ENCODE results near the gene SAP30BP. TPM values are rescaled to one million over a fixed set of nuclear protein-coding genes. Genes with fewer than 3 reads are reported as not detected.

Gene SAP30BP
- total RNA-seq, 4 donors from 2014 or later, result 54.0 to 85.1 (median 74.1) TPM

- DNase-seq (ENCODE audit: low spot score in 2 of 2), result no peak
- intact Hi-C loops (cut with DNase I; ENCODE audit: low total_unique reads), result loop anchor here (5.0 kb wide), 1 partner anchor 51 kb away; no protein-coding TSS in a partner anchor
- no peak overlapping the region for H3K4me3 ChIP-seq (ENCODE audit: low read depth, poor library complexity, severe bottlenecking)
- no peak for TF ChIP-seq POLR2A (IDR thresholded peaks at IDR 0.05)
- TF ChIP-seq CTCF (IDR thresholded peaks at IDR 0.05), result no peak
- WGBS, 2 donors, result 61 to 70% methylated on average over 6 of the region's 6 CpGs
Measured at GRCh38 chr17:75652934-75653549, 14.1 kb upstream of the SAP30BP start.

- intact Hi-C loops (cut with DNase I; ENCODE audit: low total_unique reads), result loop anchor here (5.0 kb wide), 1 partner anchor 52 kb away; no protein-coding TSS in a partner anchor
- DNase-seq (ENCODE audit: low spot score in 2 of 2), result no peak
- no peak overlapping the region for H3K4me3 ChIP-seq (ENCODE audit: low read depth, poor library complexity, severe bottlenecking)
- WGBS, 2 donors, result 16 to 17% methylated on average over 2 of the region's 2 CpGs
- TF ChIP-seq CTCF (IDR thresholded peaks at IDR 0.05), result no peak
- no peak for TF ChIP-seq POLR2A (IDR thresholded peaks at IDR 0.05)
Measured at GRCh38 chr17:75654176-75654575, 13.0 kb upstream of the SAP30BP start.

GRCh38 chr17:75658237-75658636 lies 8.9 kb upstream of the SAP30BP start:
- no peak overlapping the region for H3K4me3 ChIP-seq (ENCODE audit: low read depth, poor library complexity, severe bottlenecking)
- TF ChIP-seq POLR2A (IDR thresholded peaks at IDR 0.05), result no peak
- no peak for TF ChIP-seq CTCF (IDR thresholded peaks at IDR 0.05)
- intact Hi-C loops (cut with DNase I; ENCODE audit: low total_unique reads), result no loop called here
- DNase-seq (ENCODE audit: low spot score in 2 of 2), result no peak
- 73% methylated on average over 5 of the region's 5 CpGs for WGBS, 2 donors

- DNase-seq (ENCODE audit: low spot score in 2 of 2), result no peak
- no peak overlapping the region for H3K4me3 ChIP-seq (ENCODE audit: low read depth, poor library complexity, severe bottlenecking)
- intact Hi-C loops (cut with DNase I; ENCODE audit: low total_unique reads), result no loop called here
- TF ChIP-seq CTCF (IDR thresholded peaks at IDR 0.05), result no peak
- TF ChIP-seq POLR2A (IDR thresholded peaks at IDR 0.05), result no peak
- WGBS, 2 donors, result 91% methylated on average over 4 of the region's 4 CpGs
Measured at GRCh38 chr17:75661531-75661930, 5.6 kb upstream of the SAP30BP start.

- H3K4me3 ChIP-seq (ENCODE audit: low read depth, poor library complexity, severe bottlenecking), result no peak overlapping the region
- TF ChIP-seq CTCF (IDR thresholded peaks at IDR 0.05), result no peak
- no peak for TF ChIP-seq POLR2A (IDR thresholded peaks at IDR 0.05)
- DNase-seq (ENCODE audit: low spot score in 2 of 2), result no peak
- 91 to 97% methylated on average over 9 of the region's 9 CpGs for WGBS, 2 donors
- intact Hi-C loops (cut with DNase I; ENCODE audit: low total_unique reads), result no loop called here
Measured at GRCh38 chr17:75662511-75662910, 4.6 kb upstream of the SAP30BP start.

- TF ChIP-seq POLR2A (IDR thresholded peaks at IDR 0.05), result no peak
- TF ChIP-seq CTCF (IDR thresholded peaks at IDR 0.05), result no peak
- WGBS, 2 donors, result 82 to 89% methylated on average over 3 of the region's 3 CpGs
- intact Hi-C loops (cut with DNase I; ENCODE audit: low total_unique reads), result no loop called here
- no peak overlapping the region for H3K4me3 ChIP-seq (ENCODE audit: low read depth, poor library complexity, severe bottlenecking)
- no peak for DNase-seq (ENCODE audit: low spot score in 2 of 2)
Measured at GRCh38 chr17:75664099-75664549, 3.0 kb upstream of the SAP30BP start.

Measured in lower leg skin (tissue), 4 donors.